HG03520 (cell line): ENCODE results near the gene R3HDML.

ENCODE experiments used
- ATAC-seq: cut with Tn5 transposase; IDR thresholded peaks from one replicate; pipeline ENCODE4 v1.9.1; 2021; ENCODE audit warnings: mild to moderate bottlenecking, moderate library complexity; ENCODE audit not compliant: unreplicated experiment

Gene R3HDML

GRCh38 chr20:44398335-44398734 lies 61.5 kb downstream of the R3HDML start:
- ATAC-seq: no peak

- no peak for ATAC-seq
Measured at GRCh38 chr20:44399446-44399845, 62.6 kb downstream of the R3HDML start.

GRCh38 chr20:44400671-44400969 lies 63.8 kb downstream of the R3HDML start:
- no peak for ATAC-seq
